ENCODE measurements around the gene MDH1B. TPM values are rescaled to one million over a fixed set of nuclear protein-coding genes. Genes with fewer than 3 reads are reported as not detected.

Gene MDH1B
- total RNA-seq, 1 experiment from 2014 or later = 2.7 TPM

GRCh38 chr2:206740800-206741199 is 24.3 kb downstream of the MDH1B start:
- no peaks in the 10 kb centered on the region for H3K9me2 ChIP-seq (ENCODE audit: insufficient read depth)
- BruUV-seq (replicated peaks) = no TSS peak
- H3K36me3 ChIP-seq (ENCODE audit: low read depth) = no peaks in the 10 kb centered on the region

GRCh38 chr2:206739271-206739670 is 25.9 kb downstream of the MDH1B start:
- TF ChIP-seq EZH2 (IDR thresholded peaks at IDR 0.05; ENCODE audit: low read depth) (no peak), CTCF (conservative IDR thresholded peaks at IDR 0.05) (no peak)
- CTCF ChIA-PET = no interaction called here

More at GRCh38 chr2:206740800-206741199, 24.3 kb downstream of the MDH1B start:
- ChIA-PET CTCF (no interaction called here), POLR2A (ENCODE audit: unreplicated experiment) (no interaction called here)
- Histone ChIP-seq H3K4me1 (replicated peaks; ENCODE audit: insufficient read depth) (no peaks in the 10 kb centered on the region), H3K9me3 (ENCODE audit: insufficient read depth, low read depth) (no peaks in the 10 kb centered on the region), H3K27me3 (ENCODE audit: insufficient read depth, low read depth) (no peaks in the 10 kb centered on the region), H2AFZ (no peak overlapping the region), H3K4me2 (no peak overlapping the region), H4K20me1 (ENCODE audit: insufficient read depth) (no peaks in the 10 kb centered on the region), H3K4me3 (no peak overlapping the region), H3K79me2 (ENCODE audit: low read depth) (no peaks in the 10 kb centered on the region), H3F3A (ENCODE audit: insufficient read depth, low read depth) (no peaks in the 10 kb centered on the region), H3K27ac (no peak overlapping the region)
- TF ChIP-seq EZH2 (IDR thresholded peaks at IDR 0.05; ENCODE audit: low read depth) (no peak), CTCF (conservative IDR thresholded peaks at IDR 0.05) (no peak)
- no peak for DNase-seq
- intact Hi-C loops (cut with micrococcal nuclease; ENCODE audit: unreplicated experiment) = no loop called here

GRCh38 chr2:206736935-206737334 is 28.2 kb downstream of the MDH1B start:
- Histone ChIP-seq H2AFZ (no peak overlapping the region), H3K9me3 (ENCODE audit: insufficient read depth, low read depth) (no peaks in the 10 kb centered on the region), H3K4me2 (no peak overlapping the region), H3K27ac (no peak overlapping the region), H3F3A (ENCODE audit: insufficient read depth, low read depth) (no peaks in the 10 kb centered on the region), H3K79me2 (ENCODE audit: low read depth) (no peaks in the 10 kb centered on the region), H3K4me1 (replicated peaks; ENCODE audit: insufficient read depth) (no peaks in the 10 kb centered on the region), H3K36me3 (ENCODE audit: low read depth) (no peaks in the 10 kb centered on the region), H3K9me2 (ENCODE audit: insufficient read depth) (no peaks in the 10 kb centered on the region), H3K4me3 (no peak overlapping the region), H3K27me3 (ENCODE audit: insufficient read depth, low read depth) (no peaks in the 10 kb centered on the region), H4K20me1 (ENCODE audit: insufficient read depth) (no peaks in the 10 kb centered on the region)
- no peak for TF ChIP-seq EZH2 (IDR thresholded peaks at IDR 0.05; ENCODE audit: low read depth)
- no TSS peak for BruUV-seq (replicated peaks)
- ChIA-PET CTCF (no interaction called here), POLR2A (ENCODE audit: unreplicated experiment) (interaction anchor here (0.6 kb wide), 1 partner anchor 91 kb away, joined by 4 read pairs; no protein-coding TSS in a partner anchor)
- no peak for DNase-seq
- intact Hi-C loops (cut with micrococcal nuclease; ENCODE audit: unreplicated experiment) = no loop called here

More at GRCh38 chr2:206739271-206739670, 25.9 kb downstream of the MDH1B start:
- Histone ChIP-seq H3F3A (ENCODE audit: insufficient read depth, low read depth) (no peaks in the 10 kb centered on the region), H3K4me2 (no peak overlapping the region), H3K36me3 (ENCODE audit: low read depth) (no peaks in the 10 kb centered on the region), H3K9me3 (ENCODE audit: insufficient read depth, low read depth) (no peaks in the 10 kb centered on the region), H3K79me2 (ENCODE audit: low read depth) (no peaks in the 10 kb centered on the region), H3K4me1 (replicated peaks; ENCODE audit: insufficient read depth) (no peaks in the 10 kb centered on the region), H3K27ac (no peak overlapping the region), H4K20me1 (ENCODE audit: insufficient read depth) (no peaks in the 10 kb centered on the region), H2AFZ (no peak overlapping the region), H3K27me3 (ENCODE audit: insufficient read depth, low read depth) (no peaks in the 10 kb centered on the region), H3K9me2 (ENCODE audit: insufficient read depth) (no peaks in the 10 kb centered on the region), H3K4me3 (no peak overlapping the region)
- POLR2A ChIA-PET (ENCODE audit: unreplicated experiment) = no interaction called here
- no peak for DNase-seq
- BruUV-seq (replicated peaks) = no TSS peak
- intact Hi-C loops (cut with micrococcal nuclease; ENCODE audit: unreplicated experiment) = no loop called here

GRCh38 chr2:206733341-206733740 is 31.8 kb downstream of the MDH1B start:
- no TSS peak for BruUV-seq (replicated peaks)
- H2AFZ ChIP-seq = no peak overlapping the region
- POLR2A ChIA-PET (ENCODE audit: unreplicated experiment) = no interaction called here
- DNase-seq = no peak
- no peak overlapping the region for H3K27ac ChIP-seq
- no peaks in the 10 kb centered on the region for H3F3A ChIP-seq (ENCODE audit: insufficient read depth, low read depth)
- no peaks in the 10 kb centered on the region for H3K36me3 ChIP-seq (ENCODE audit: low read depth)
- no peak overlapping the region for H3K4me2 ChIP-seq
- CTCF ChIA-PET = no interaction called here
- no peaks in the 10 kb centered on the region for H3K27me3 ChIP-seq (ENCODE audit: insufficient read depth, low read depth)
- no peaks in the 10 kb centered on the region for H3K4me1 ChIP-seq (replicated peaks; ENCODE audit: insufficient read depth)
- no peaks in the 10 kb centered on the region for H3K9me3 ChIP-seq (ENCODE audit: insufficient read depth, low read depth)
- H3K9me2 ChIP-seq (ENCODE audit: insufficient read depth) = no peaks in the 10 kb centered on the region
- no peaks in the 10 kb centered on the region for H3K79me2 ChIP-seq (ENCODE audit: low read depth)
- H4K20me1 ChIP-seq (ENCODE audit: insufficient read depth) = no peaks in the 10 kb centered on the region
- intact Hi-C loops (cut with micrococcal nuclease; ENCODE audit: unreplicated experiment) = no loop called here
- TF ChIP-seq EZH2 (IDR thresholded peaks at IDR 0.05; ENCODE audit: low read depth) (no peak), CTCF (conservative IDR thresholded peaks at IDR 0.05) (no peak)
- no peak overlapping the region for H3K4me3 ChIP-seq

All from PC-9 (cell line).